Activated gamma-delta T cell treated with anti-CD3 and anti-CD28 coated beads, Interleukin-2, amount 50 U/mL, for 16 hours (primary cell): ENCODE results near the gene SPON1.
"Not testable (repeated sequence)": the region's sequence is repeated elsewhere in the genome, so short reads cannot be mapped to it uniquely, and the experiment has no call there.

Source experiments
- DNase-seq: peaks from one replicate; pipeline ENCODE4 v3.0.0-alpha.2; 2020; ENCODE audit warnings: low read depth

SPON1 gene

DNA sequence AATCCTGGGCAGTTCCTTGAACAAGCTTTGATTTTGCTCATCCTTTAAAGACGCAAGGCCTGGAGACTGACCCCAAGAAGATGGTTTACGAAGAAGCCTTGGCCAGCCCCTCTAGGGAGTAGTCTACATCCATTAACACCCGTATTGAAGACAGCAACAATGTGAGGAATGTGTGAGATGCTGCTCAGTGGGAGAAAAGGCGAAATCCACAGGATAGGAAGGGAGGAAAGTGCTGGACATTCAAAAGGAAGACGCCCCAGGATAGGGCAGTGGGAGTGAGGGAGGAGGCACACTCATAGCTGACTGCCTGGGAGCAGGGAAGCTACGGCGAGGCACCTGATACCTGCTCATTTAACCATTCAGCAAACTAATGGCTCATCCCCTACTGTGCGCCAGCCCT lies 282.4 kb downstream of the SPON1 start:
- DNase-seq, result no peak

DNA sequence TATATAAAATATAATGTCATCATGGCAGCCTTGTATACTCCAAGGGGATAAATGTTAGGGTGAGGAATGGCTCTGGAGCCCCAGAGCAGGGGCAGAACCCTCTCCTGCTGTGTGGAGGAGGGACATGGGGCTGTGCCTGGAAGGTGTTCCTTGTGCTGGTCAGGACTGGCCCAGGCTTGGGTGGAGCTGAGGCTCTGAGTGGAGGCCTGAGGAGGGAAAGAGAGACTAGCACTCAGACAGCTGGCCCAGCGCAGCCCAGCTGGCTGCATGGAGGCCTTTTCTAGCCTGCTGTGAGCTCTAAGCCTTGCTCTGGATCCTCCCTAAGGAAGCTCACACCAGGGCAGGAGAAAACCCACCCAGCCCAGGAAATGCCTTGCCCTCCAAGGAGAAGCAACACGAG lies 282.9 kb downstream of the SPON1 start:
- no peak for DNase-seq

DNA sequence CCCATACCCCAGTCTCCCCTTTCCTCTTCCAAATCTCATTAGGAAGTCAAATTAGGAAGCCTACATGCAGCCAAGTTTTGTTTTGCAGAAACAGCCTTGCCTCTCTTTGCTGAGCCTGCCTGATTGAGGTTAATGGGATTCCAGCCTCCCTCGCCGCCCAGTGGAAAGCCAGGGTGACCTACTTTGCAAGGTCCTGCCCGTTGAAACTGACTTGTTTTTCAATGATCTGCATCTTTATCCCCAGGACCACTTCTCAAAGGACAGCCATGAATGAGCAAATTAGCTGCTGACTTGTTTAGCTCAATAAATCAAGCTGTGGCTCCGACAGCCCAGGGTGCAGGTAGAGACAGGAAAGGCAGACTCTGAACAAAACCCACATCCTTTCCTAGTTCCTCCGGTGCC lies 286.1 kb downstream of the SPON1 start:
- DNase-seq, result no peak

DNA sequence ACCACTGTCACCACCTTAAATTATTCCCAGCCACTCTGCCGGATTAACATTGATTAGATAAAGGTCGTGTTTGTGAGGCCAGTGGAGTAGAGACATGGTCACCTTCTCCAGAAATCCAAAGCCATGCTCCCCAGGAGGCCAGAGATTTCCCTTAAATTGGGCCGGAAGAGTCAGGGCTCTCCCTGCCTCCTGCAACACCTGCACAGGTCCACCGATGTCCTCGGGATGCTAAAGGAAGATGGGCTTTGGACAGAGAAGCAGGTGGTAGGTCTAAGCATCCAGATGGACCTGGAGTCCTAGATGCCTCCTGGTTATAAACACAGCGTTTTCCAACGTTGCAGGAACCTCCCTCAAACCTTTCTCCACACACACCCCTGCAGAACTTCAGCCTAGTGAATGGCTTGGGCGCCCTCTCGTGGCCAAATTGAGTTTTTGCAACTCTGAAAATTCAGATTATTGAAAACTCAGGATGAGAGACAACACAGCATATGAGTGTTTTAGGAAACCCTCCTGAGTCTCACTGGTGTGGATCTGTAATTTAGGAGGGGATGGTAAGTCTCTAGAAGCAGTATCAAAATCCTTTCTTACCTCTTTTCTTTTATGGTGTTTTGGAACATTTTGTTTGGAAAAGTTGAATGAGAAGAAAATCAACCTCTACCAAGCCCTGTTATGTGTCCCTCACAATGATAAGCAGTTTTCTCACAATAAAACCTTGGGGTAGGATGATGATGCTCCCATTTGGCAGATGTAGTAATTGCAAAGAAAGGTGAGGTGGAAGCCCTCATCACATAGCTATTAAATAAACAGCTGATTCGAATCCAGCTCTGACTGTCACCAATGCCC lies 286.8 kb downstream of the SPON1 start:
- DNase-seq, result peak; percentile 54

DNA sequence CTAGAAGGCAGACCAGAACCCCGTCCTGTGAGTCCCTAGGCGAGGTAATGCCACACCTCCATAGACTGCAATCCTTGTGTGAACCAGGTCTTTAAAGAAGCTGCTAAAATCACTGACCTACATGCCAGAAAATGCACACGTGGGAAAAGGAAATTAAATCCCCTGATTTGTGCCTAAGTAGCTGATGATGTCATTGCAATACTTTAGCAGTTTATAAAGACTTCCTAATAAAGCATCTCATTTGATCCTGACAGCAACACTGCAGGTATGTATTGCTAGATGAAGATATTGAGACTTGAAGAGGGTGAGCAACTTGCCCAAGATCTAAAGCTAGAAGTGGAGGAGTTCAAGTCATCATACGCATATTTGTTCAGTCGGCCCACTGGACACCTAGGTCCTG lies 289.2 kb downstream of the SPON1 start:
- no peak for DNase-seq

DNA sequence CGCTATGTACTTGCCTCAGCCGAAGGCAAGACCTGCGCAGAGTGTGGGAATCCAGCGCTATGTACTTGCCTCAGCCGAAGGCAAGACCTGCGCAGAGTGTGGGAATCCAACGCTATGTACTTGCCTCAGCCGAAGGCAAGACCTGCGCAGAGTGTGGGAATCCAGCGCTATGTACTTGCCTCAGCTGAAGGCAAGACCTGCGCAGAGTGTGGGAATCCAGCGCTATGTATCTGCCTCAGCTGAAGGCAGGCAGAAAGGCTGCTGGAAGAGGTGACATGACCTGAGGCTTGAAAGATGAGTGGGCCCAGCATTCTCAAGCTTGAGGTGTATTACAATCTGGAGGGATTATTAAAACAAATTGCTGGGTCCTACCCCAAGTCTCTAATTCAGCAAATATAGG lies 290.0 kb downstream of the SPON1 start:
- DNase-seq, result not testable (repeated sequence)

DNA sequence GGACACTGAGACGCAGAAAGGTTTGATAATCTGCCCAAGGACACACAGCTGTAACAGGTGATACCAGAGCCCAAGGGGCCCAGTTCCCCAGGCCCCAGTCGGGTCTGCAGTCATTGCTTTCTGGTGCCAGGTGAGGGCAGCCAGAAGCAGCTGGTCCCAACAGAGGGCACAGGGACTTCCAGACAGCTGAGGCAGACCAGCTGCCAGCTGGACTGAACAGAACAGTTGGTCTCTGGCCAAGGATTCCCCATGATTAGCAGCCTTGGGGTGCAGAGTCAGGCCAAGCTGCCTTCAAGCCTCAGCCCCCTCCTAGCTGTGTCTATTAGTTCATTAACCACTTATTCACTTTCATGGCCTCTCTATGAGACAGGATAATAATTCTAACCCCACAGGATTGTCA lies 290.9 kb downstream of the SPON1 start:
- DNase-seq, result no peak

DNA sequence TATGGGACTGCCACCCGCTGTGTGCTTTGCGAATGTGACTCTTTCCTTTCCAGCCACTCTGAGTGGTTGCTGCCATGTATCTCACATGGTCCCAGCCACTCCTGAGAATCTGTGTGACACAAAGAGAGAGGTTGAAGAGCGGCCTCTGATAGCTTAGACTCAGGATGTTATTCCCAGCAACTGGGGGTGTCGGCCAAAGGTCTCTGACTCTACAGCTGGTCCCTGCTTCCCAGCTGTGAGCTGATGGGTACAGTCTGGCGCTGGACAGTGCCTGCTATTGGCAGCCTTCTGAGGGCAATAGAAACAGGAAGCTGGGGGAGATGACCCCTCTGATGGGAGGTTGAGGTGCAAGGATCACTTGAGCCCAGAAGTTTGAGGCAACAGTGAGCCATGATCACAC lies 291.3 kb downstream of the SPON1 start:
- no peak for DNase-seq

DNA sequence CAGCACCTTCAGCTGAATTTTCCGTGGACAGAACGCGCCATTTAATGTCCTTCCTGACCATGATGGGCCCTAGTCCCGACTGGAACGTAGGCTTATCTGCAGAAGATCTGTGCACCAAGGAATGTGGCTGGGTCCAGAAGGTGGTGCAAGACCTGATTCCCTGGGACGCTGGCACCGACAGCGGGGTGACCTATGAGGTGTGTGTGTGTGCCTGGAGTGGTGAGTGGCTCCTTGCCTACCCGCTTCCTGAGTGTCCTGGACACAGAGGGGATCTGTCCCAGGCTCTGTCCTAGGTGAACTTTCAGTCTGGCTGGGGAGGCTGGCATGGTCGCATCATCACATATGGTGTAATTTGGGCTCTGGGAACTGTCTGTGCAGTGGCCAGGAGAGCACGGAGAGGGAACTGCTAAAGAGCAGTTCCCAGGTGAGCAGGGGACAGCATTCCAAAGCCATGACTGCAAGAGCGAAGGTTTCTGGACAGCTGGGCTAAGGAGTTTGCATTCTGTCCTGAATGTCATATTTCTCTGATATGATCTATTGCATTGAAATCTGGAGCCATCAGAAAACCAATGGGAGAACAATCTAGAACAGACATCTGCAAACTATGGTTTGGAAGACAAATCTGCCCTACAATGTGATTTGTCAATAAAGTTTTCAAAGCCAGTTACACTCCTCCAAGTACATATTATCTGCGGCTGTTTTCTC lies 292.2 kb downstream of the SPON1 start:
- no peak for DNase-seq

DNA sequence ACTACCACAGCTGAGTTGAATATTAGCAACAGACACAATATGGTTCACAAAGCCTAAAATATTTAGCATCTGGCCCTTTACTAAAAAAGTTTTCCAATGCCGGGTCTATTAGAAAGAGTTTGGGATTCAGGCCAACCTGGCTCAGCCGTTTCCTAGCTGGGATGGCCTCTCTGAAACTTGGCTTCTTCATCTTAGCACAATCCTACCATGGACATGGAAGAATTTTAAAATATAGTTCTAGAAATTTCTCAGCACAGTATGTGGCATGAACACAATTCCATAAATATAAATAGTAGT lies 292.7 kb downstream of the SPON1 start:
- no peak for DNase-seq

DNA sequence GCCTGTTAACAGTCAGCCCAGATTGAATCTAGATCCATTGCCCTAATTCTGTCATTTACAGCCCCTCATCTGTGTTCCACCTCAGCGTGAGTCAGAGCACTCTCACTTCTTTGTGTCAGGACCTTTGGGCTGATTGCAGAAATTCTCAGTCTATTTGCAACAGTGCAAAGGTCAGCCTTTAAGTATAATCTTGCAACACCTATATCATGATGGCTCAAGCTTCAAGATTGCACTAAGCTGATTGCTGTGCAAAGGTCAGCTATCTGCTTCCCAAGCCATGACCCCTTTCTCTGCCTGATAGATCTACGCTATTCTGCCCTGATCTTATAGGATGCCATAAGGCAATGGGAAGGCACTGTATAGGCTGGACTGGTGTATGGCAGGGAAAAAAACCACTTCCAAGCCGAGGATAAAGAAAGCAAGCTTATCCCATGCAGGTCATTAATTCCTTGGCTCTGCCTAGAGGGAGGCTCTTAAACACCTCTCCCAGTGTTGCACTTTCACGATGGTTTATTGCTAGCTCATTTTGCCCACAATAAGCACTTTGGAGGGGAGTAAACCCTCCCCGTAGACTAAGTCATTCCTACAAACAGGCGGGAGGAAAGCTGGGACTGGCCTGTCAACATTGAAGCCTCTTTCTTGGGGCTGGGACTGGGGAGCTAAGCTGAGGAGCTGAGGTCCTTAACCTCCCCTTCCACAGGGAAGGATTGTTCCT lies 295.9 kb downstream of the SPON1 start:
- no peak for DNase-seq

DNA sequence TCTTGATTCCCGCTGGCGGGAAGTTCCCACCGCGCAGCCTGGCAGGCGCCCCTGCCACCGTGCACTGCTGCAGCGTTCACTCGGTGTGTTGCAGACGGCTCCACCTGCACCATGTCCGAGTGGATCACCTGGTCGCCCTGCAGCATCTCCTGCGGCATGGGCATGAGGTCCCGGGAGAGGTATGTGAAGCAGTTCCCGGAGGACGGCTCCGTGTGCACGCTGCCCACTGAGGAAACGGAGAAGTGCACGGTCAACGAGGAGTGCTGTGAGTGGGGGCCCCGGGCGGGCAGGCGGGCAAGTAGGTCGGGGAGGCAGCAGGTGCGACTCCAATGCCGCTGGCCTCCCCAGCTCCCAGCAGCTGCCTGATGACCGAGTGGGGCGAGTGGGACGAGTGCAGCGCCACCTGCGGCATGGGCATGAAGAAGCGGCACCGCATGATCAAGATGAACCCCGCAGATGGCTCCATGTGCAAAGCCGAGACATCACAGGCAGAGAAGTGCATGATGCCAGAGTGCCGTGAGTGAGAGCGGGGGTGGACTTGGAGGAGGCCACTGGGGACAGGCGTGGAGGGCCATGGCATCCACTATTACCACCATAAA lies 296.8 kb downstream of the SPON1 start:
- DNase-seq, result no peak

DNA sequence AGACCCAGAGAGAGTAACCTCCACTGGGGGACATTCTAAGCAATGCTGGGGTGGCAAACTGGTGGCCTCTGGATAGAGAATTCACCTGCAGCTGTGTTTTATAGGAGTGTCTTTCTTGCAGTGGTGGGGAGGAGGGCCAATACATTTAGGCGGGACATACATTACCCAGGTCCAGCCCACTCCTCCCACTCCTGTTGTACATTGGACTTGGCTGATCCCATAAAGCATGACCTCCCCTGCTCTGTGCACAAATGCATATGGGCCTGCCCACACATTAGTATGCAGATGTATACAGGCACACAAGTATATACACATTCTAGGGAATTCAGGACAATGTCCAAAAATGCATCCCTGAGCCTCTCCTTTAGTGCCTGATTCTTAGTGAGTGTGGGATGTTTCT lies 297.4 kb downstream of the SPON1 start:
- no peak for DNase-seq

DNA sequence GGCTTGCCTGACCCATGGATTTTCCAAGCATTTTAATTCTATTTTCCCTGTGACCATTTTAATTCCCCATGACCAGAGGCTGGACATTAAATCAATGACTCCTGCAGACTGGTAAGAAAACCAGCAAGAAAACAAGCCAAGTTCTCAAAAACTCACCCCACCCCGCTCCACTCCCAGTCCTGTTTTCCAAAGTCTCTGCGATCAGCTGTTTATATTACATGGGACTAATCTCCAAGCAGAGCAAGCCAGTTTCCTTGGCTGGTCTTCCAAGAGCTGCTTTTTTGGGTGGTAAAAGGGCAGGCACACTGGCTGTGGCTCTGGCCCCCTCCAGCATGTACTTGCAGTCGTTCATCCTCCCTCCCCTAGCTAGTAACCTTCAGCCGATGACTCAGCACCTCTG lies 298.5 kb downstream of the SPON1 start:
- DNase-seq, result no peak

DNA sequence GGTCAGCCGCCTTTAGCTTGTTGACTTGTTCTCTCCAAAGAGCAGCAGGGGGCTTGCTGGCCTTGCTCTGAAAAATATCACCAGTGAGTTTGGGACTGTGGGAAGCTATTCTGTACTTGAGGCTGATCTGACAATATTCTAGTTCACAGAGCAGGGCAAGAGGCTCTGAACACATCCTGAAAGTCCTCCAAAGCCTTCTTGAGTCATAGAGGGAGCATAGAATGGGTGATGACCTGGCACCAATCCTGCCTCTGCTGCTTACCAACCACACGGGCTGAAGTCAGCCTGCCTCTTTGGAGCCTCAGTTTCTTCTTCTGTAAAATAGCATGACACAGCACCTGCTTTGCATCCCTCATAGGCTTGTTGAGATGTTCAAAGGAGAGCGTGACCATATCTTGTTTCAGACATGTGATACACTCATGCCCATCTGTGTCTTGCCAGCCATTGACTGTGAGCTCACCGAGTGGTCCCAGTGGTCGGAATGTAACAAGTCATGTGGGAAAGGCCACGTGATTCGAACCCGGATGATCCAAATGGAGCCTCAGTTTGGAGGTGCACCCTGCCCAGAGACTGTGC lies 299.8 kb downstream of the SPON1 start:
- DNase-seq, result no peak

DNA sequence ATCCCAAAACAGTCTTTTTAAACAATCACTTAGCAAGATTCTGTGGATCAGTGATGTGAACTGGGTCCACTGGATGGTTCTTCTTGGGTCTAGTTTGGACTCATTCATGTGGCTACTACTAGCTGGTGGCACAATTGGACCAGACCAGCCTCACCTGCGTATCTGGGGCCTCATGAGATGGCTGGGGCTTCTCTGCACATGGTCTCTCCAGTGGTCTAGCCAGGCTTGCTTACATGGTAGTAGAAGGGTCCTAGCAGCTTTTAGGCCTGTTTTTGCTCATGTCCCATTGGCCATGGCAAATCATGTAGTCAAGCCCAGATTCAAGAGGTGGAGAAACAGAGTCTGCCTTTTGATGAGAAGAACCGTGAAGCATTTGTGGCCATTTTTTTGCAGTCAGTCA lies 302.4 kb downstream of the SPON1 start:
- no peak for DNase-seq

DNA sequence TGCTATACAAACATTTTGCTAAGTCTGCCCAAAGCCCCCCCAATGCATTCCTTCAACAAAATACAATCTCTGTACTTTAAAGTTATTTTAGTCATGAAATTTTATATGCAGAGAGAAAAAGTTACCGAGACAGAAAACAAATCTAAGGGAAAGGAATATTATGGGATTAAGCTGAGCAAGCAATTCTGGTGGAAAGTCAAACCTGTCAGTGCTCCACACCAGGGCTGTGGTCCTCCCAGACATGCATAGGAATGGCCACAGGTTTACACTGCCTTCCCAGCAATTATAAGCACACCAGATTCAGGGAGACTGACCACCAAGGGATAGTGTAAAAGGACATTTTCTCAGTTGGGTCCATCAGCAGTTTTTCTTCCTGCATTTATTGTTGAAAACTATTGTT lies 304.1 kb downstream of the SPON1 start:
- DNase-seq, result no peak

DNA sequence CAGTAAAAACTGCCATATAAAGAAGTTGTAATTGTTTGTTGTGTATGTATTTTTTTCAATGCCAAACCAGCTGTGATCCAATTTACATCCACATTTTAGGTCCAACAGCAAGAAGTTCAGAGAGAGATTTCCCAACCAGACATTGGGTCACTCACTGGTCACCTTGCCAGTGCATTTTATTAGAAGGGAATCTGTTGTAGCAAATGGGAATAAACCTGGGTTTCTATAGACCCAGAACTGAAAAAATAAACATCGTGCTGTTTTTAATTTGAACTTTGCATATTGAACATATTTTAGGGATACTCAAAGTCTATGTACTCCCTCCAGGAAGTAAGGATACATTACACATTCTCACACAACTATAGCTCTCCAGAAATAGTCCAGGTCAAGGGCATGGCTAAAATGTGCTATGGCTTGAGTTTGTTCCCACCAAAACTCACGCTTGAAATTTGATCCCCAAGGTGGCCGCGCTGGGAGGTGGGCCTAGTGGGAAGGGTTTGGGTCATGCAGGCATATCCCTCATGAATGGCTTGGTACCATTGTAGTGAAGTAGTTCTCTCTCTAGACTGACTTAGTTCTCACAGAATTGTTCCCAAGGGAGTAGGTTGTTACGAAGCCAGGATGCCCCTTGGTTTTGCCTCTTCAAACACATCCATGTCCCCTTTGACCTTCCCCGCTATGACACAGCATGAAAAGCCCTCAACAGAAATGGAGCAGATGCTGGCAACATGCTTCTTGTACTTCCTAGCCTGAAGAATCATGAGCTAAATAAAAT lies 305.5 kb downstream of the SPON1 start:
- no peak for DNase-seq

DNA sequence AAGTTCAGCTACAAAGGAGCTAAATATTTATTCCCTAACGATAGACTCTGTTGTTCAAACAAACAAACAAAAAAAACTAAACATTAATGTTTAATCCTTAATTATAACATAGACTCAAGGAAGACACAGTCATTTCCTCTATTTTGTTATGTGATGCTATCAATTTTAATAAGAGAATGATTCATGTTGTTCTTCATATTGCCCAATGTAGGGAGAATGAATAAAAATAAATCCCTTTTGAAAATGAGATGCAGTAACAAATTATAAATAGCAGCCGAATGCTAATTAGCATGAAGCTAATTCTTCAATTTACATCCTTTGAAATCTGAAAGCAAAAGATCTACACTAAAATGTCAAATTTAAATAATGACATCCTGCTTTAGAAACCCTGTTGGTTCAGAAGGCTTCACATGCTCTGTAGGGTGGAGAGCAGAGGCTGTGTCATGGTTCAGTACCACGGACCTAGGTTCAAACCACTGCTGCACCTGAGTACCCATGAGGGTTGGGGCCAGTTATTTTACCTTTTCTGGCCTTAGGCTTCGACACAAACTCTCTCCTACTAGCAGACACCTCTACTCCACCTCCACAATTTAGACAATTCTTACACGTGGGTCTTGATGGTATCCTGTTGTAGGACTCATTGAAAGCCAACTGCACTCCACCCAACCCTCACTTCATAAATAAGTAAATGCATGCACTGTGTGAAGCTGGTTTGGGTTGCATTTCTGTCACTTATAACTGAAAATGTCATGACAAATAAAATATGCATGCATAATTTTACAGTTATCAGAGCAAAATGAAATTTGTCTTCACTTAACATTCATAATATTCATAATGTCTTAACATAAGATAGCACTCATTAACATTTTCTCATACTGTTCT lies 307.4 kb downstream of the SPON1 start:
- no peak for DNase-seq

DNA sequence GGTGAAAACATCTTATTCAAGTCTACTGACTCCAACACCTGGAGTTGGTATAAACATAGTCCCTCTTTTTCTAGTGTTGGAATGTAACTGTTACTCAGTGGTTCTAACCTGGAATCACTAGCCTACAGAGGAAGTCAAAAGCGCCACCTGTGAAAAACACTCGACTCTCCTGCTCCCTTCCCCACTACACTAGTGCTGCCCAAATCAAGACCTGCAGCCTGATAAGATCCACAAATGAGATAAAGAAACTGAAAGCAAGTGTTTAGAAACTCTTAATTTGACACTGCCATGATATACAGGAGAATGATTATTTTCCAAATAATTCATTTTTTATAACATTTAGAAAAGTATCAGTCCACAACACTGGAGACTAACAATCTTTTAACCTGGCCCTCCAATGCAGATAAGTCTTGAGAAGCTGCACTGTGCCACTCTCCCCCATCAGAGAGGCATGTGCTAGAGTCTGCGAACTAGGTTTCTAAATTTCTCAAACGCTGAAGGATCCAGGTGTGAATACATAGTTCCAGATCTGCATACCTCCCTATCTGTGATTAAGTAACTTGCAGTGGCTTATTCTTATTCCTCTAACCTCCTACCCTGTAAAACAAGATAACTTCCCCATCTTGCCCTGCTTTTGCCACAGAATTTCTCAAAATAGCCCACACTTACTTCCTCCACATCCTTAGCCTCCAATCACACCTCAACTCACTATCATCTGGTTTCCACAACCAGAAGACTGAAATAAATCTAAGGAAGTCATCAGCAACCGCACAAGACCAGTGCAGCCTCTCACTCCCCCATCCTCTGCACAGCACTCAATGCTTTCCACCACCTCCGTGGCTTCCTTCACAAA lies 308.4 kb downstream of the SPON1 start:
- DNase-seq, result no peak
